ENCODE data around the gene SLC35D3.
A peak's percentile ranks its signal among the peaks of the same experiment; 100 is the strongest.
"Not testable (repeated sequence)": the region's sequence is repeated elsewhere in the genome, so short reads cannot be mapped to it uniquely, and the experiment has no call there.

The SLC35D3 gene

DNA sequence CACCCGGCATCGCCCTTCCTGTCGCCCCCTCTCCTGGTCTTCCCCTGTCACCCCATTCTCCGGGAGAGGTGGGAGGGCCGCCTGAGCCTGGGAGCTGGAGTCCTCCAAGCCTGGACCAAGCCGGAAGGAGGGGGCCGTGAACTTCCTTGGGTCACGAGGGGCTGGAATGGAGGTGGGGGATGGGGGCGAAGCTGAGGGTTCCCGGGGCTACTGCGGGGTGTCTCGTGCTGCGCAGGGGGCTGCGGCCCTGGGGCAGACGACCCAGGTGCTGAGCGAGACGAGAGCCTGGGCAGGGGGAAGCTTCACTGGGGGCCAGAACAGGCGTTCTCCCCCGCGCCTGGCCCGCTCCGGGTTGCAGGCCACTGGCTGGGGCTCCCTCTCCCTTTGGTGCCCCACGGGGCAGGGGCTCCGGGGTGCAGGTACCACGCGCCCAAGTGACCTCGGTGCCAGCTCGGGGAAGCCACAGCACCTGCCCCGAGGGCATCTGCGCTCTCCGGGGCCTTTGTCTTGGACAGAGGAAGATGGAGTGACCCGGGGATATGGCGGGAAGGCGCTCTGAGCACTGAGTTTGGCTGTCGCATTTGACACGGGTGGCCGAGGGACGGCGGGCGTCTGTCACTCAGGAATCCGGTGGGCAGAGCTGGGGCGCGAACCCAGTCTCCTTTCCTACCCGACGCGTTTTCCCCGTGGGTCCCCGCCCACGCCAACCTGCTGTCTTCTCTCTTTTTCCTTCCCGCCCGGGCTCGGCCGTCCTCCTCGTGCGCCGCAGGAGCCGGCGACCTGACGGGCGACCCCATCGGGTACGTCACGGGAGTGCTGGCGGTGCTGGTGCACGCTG lies 1.2 kb downstream of the SLC35D3 start:
- no peak for DNase-seq

DNA sequence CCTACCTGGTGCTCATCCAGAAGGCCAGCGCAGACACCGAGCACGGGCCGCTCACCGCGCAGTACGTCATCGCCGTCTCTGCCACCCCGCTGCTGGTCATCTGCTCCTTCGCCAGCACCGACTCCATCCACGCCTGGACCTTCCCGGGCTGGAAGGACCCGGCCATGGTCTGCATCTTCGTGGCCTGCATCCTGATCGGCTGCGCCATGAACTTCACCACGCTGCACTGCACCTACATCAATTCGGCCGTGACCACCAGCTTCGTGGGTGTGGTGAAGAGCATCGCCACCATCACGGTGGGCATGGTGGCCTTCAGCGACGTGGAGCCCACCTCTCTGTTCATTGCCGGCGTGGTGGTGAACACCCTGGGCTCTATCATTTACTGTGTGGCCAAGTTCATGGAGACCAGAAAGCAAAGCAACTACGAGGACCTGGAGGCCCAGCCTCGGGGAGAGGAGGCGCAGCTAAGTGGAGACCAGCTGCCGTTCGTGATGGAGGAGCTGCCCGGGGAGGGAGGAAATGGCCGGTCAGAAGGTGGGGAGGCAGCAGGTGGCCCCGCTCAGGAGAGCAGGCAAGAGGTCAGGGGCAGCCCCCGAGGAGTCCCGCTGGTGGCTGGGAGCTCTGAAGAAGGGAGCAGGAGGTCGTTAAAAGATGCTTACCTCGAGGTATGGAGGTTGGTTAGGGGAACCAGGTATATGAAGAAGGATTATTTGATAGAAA lies 2.0 kb downstream of the SLC35D3 start:
- DNase-seq: no peak

DNA sequence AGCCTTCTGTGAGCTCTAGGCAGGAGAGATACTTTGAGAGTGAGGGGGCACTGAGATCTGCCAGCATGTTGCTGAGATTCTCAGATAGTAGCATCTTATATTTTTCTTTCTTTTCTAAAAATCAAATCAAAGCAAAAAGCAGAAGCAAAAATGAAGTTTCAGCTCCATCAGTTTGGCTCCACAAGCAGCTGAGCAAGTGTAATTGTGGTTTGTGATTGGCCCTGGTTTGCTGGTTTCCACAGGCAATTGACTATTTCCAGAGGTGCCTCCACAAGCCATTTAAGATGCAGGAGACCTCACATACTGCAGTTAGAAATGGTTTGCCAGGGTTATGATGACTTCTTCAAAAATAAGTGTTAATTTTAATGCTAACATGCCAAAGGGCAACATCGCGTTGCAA lies 4.3 kb downstream of the SLC35D3 start:
- DNase-seq: no peak

DNA sequence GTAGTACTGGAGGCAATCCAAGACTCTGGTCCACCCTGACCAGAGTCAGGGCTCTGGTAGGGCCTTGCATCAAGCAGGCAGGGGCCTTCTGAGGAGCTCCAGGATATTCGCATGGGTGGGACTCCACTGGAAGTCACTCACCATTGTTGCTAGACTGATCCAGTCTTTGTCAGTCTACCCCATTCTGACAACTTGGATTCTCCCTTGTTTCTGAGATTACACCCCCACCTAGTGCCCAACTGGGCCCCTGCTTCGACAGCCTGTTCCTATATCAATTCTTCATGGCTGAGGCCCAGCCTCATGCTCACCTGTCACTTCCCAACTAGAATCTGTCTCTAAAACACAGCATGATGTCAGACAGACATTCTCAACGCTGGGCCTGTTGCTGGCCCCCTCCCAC lies 5.2 kb downstream of the SLC35D3 start:
- DNase-seq: peak in 1 of 2 experiments; percentile 16

DNA sequence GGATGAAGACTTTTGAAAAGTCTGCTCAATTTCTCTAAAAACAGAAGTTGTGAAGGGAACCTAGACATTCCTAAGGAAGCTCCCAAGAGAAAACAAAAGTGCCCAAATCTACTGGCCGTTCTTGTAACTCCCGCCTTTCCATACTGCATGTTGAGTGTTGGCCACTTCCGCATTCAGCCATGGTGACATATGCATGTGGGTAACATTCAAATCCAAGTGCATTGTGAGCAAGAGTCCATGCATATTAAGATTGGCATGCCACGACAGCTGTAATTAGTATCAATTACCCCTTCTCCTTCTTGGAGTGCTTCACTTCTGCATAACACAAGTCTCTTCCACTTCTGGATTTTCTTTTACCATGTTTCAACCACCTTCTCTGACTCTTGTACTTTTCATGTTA lies 8.4 kb downstream of the SLC35D3 start:
- no peak for DNase-seq

DNA sequence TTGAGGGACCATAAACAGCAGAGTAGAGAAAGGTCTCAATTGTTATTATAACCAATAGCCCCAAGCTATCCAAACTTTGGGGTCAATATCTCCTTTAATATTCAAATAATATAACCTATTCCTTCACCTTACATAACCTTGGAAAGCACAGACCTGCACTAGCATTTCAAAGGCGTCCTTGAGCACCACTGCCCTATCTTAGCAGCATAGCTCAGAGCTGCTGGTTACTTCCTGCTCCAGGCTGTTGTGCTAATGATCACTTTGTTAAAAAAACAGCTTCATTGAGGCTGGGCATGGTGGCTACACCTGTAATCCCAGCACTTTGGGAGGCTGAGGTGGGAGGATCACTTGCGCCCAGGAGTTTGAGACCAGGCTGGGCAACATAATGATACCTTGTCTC lies 10.5 kb downstream of the SLC35D3 start:
- no peak for DNase-seq

DNA sequence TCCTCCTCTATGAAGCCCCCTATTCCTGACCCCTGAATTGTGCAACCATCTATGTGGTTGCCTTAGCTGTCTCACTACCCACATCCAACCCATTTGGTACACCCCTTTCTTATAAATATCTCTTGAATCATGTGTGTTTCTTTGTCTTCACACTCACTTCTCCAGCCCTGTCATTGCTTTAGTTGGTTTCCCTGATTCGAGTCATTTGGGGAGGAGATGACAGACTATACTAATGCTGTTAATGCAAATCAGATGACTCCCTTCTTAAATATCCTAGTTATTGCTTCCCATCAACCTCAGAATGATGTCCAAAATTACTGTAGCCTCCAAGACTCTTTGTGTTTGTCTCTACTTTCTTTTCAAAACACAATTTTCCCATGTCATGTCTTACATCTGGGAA lies 23.0 kb downstream of the SLC35D3 start:
- DNase-seq: no peak

DNA sequence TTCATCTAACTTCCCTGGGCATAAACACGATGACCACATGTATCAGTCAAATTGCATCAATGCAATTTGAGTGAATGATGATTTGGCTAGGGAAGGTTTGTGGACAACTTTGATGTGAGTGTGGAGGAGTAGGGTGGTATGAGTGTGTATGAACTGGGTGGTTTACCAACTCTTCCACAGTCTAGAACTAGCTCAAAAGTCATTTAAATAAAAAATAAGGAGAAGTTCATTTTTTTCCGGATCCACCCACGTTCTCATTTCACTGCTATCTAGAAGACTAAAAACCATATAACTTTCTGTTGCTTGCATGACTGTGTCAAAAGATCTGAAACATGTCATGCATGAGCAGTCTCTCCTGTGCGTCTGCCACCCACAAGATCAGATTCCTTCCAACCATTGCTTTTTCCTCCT lies 23.6 kb downstream of the SLC35D3 start:
- DNase-seq: no peak

DNA sequence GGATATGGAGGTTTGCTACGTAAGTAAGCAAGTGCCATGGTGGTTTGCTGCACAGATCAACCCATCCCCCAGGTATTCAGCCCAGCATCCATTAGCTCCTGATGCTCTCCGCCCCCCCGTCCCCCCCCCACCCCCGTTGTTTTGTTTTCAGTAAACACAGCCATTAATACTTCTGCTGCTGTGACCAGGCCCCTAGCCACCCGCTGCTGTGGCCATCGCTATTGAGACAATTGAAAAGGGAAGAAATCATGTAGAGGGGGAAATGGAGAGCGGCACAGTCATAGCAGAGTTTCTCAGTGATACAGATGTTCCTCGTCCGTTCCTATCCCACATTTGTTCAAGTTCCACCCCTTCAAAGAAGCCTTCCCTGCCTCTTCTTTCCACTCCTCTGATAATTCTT lies 24.9 kb downstream of the SLC35D3 start:
- DNase-seq: no peak

DNA sequence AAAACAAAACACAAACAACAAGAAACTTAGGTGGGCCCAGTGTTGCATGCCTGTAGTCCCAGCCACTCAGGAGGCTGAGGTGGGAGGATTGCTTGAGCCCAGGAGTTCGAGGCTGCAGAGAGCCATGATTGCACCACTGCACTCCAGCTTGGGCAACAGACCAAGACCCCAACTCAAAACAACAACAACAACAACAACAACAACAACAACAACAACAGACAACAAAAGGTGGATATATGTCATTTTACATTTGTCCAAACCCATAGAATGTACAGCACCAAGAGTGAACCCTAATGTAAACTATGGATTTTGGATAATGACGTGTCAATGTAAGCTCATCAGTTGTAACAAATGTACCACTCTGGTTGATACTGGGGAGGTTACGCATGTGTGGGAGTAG lies 27.9 kb downstream of the SLC35D3 start:
- DNase-seq: not testable (repeated sequence)

DNA sequence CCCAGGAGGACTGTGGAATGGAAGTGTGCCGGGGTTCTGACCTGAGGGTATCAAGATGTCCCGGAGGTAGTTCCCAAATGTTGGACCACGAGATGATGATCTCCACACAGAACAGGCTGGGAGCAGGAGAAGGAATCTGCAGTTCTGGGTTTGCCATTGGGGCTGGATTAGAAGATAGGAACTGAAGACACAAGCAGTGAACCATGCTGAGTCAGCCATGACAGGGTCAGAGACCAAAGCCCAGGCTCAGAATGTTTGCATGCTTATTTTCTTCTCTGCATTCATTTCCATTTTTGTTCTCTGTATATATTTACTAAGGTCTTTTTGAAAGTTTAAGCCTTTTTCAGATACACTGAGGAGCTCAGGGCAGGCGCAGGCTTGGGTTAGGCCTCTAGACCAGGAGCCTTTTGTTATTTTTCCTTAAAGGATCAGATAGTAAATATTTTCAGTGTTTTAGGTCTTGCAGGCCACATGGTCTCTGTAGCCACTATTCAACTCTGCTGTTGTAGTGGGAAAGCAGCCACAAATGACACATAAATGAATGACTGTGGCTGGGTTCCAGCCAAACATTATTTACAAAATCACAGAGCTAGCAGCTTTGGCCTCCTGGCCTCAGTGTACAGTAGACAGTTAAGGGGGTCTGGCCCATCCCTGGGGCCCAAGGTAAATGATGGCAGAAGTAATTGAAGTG lies 28.5 kb downstream of the SLC35D3 start:
- no peak for DNase-seq

DNA sequence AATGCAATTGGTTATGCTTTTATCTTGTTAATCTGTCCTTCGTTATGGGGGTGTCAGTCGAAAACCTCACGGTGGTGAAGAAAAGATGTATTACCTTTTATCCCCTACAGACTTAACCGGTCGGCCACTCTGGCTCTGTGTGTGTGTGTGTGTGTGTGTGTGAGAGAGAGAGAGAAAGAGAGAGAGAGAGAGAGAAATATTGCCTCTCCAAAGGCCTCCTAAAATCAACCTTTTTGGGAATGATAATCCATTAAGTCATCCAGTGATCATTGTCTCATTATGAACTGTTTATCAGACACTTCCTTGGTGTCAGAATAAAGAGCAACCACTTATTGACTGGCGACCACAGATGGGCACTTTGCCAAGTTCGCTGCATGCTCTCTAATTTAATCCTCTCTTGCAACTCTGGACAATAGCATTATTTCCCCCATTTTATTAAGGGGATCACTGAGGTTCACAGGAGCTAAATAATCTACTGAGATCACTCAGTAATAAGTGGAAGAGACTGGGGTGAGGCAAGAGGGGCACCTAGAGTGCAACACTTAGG lies 30.7 kb downstream of the SLC35D3 start:
- no peak for DNase-seq

DNA sequence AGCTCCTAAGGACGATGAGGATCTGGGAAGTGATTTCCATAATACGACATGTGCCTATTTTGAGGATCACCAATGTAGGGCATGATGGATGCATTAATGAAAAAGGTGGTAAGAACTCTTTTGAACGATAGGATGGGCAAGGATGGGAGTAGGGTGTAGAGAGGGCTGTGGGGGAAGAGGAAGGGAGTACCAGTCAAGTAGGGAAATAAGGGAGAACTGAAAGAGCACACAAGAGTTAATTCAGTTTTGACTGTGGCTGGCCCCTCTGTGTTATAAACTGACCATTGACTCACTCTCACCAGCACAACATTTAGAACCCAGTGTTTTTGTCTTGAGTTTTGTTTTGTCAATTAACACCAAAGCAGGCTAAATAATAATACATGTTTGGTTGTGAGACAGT lies 33.0 kb downstream of the SLC35D3 start:
- DNase-seq: no peak

DNA sequence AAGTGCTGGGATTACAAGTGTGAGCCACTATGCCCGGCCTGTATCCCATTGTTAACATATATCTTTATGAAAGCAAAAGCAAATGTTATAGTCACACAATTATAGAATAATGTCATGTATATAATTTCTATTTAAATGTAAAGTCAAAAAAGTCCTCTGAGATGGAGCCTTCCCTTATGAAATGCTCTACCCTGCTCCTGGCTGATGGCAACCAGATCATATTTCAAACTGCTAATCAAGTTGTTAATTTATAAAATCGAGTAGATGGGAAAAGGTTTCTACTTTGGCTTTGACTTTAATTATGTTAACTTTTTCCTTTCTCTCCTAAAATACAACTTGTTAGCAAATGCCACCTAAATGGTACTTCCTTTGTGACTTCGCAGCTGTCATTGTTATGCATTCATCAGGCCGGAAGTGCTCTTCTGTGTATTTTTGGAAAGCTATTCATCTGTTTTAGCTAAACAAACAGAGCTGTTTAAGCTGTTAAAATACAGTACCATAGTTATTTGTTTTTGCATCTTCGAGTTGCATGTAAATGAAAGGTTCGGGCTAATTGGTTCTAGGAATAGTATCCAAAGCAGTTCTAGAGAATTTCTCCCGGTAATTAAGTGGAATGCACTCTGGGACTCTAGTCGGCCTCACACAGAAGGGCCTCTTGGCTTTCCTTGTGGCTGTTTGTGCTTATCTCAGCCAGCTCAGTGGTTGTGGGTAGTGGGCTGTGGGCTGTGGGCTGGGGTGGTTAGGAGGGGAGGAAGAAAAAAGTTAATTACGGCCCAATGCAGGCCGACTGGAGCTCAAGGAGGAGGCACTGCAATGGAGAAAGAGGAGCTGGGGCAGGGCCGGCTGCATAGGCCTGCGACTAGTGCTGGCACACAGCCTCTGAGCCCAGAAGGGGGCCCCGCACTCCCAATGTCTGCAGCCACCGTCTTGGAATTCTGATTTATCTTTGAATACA lies 34.8 kb downstream of the SLC35D3 start:
- no peak for DNase-seq

DNA sequence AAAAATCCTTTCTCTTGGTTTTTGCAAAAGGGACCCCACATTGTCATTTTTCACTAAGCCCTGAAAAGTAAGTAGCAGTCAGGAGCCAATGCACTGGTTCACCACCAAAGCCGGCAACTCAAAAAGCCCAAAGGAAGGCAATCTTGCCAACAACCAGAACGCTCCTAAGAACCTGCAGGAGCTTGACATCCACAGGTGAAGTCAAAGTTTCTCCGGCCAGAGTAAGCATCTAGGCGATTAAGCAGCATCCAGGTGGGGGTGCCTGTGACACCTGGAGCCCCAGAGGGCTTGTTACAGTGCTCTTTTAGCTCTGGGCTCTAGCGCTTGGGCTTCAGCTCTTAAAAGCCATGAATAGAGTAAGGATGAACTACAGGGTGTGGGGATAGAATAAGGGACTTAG lies 36.1 kb downstream of the SLC35D3 start:
- no peak for DNase-seq

DNA sequence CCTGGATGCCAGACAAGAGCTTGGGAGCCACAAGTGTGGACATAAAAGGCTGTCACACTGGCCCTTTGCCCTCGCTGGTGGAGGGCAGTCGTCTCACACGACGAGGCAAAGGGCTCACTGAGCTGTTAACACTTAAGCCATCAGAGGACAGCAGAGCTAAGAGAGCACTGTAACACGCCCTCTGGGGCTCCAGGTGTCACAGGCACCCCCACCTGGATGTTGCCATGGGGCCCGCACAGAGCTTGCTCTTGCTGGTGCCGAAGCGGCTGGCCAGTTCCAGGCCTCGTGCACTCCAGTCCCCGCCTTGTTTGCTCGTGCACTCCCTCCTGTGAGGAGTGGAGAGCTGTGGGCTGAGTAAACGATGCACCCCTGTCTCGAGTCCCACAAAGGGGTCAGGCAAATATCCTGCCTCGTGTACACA lies 37.4 kb downstream of the SLC35D3 start:
- DNase-seq: no peak

DNA sequence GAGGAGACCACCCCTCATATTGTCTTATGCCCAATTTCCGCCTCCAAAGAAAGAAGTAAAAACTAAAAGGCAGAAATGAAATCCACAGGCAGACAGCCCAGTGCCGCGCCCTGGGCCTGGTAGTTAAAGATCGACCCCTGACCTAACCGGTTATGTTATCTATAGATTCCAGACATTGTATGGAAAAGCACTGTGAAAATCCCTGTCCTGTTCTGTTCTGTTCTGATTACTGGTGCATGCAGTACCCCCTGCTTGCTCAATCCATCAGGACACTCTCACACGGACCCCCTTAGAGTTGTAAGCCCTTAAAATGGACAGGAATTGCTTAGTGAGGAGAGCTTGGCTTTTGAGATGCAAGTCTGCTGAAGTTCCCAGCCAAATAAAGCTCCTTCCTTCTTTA lies 37.8 kb downstream of the SLC35D3 start:
- DNase-seq: not testable (repeated sequence)

DNA sequence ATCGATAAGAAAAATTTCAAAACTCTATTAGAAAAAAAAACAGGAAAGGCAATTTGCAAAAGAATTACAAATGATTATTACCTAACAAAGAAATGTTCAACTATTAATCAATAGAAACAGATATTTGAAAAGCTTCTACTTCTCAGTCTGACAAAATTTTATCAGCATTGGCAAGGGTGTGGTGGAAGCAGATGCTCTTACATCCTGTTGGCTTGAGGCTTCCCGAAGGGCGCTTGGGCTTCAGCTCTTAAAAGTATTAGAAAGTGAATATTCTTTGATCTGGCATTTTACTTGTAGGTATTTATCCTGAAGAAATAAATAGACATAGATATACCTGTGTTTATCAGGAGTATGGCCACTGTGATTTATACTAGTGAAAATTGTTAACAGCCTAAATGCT lies 38.7 kb downstream of the SLC35D3 start:
- DNase-seq: no peak

DNA sequence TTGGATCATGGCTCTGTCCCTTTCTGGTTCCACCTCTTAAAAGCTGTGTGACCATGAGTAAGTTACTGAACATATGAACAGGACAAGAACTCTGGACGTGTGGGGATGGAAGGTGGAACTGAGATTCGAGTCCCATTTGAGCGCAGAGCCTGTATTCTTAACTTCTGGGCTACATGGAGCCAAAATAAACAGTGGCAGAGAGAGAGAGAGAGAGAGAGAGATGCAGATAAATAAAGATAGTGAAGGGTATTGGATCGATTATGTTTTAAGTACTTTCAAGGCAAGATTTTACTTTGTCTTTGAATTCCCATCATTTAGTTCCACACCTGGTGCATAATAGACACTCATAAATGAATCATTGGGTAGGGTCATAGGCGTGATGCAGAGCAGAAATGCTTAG lies 39.7 kb downstream of the SLC35D3 start:
- no peak for DNase-seq

DNA sequence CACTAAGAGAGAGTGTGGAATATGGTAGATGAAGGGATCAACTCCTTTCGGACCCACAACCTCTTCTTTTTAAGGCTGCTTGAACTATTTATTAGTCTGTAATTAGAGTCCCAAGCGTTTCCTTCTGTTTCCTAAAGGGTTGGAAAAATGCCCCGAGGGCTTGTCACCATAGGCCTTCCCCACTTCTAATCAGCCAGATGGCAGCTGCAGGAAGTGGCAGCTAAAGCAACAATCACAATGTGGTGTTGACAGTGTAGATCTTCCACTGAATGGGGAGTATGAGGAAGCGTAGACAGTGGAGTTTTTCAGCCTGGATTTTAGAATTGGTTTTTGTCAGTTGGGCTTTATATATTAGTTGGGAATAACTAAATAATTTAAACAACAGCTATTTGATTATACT lies 40.6 kb downstream of the SLC35D3 start:
- DNase-seq: no peak

DNA sequence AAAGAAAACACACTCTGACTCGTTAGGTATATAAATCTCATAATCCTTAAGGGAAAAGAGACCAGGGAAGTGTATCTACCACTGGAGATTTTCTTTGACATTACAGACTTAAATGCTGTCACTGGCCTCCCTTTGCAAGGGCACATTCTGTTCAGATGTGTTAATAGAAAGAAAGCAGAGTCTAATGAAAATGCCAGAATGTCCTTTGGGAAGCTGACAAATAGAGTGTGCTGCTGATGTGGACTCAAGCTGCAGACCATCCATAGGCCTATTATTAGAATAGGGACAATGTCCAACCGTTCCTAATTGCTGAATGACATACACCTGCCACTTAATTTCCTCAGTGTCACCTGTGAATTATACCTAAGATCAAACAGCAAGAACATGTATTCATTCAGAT lies 41.2 kb downstream of the SLC35D3 start:
- no peak for DNase-seq

DNA sequence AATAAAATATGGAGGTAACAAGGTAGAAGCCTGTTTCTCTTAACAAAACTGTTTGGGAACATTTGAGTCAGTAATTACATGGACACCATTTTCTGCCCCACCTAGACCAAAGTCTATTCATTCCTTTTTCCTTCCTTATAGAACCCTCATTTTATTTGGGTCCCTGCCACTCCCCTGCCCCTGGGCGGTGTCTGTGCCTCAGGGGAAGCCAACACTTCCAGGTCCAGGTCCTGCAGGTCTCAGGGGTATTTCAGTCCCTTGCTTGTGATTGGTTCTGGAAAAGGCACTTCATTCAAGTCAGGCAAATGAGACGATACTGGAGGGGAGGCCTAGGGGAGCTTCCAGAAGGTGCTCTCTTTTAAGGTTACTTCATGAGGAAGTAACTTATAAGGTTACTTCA lies 42.3 kb downstream of the SLC35D3 start:
- no peak for DNase-seq

All from SW 1271 (cell line).